HCT116 (cell line): ENCODE measurements around the gene OR10K2. TPM values are rescaled to one million over a fixed set of nuclear protein-coding genes. Genes with fewer than 3 reads are reported as not detected.

Experiments used
- ATAC-seq: fragments of 200-7000 bp; cut with Tn5 transposase; 2 replicates; pipeline ENCODE4 v1.9.1; 2020; ENCODE audit warnings: mild to moderate bottlenecking, moderate library complexity
- BruUV-seq: library from RNA; stranded (reverse); fragments of 400-500 nt; replicated peaks from 2 replicates; lab custom pipeline; 2021; lab: Mats Ljungman, UMichigan
- CTCF ChIA-PET: fragments of 300-600 bp; sonication (Branson Sonifier 250); formaldehyde crosslinking; loops from one replicate; lab custom pipeline; 2021; ENCODE audit warnings: antibody characterized with exemption; lab: Charles Lee
- POLR2A ChIA-PET: fragments of 300-600, 350-600 bp; sonication (Branson Sonifier 250); formaldehyde crosslinking; loops from one replicate; lab custom pipeline; 2021; ENCODE audit warnings: antibody characterized with exemption; lab: Charles Lee
- RAD21 ChIA-PET, 2 experiments: fragments of 300-600 bp; sonication (Branson Sonifier 250); formaldehyde crosslinking; loops; one replicate each; lab custom pipeline; 2023; ENCODE audit warnings: low total read pairs in 2 of 2; ENCODE audit not compliant: uncharacterized antibody in 2 of 2, unreplicated experiment in 2 of 2, low non-redundant PET in 1 of 2; lab: Charles Lee
- DNase-seq: peaks from one replicate; pipeline ENCODE4 v3.0.0-alpha.2; 2010; ENCODE audit warnings: low read depth, low spot score
- H2AFZ ChIP-seq: fragments of 200-600 bp; shearing (Covaris generic), sonication (generic); 2 replicates; pipeline ENCODE4 v1.6.1; 2017; ENCODE audit warnings: low read depth, mixed run types, mixed read lengths, antibody characterized with exemption, low read length; ENCODE audit not compliant: poor library complexity, severe bottlenecking
- H3K27ac ChIP-seq: 2 replicates; pipeline ENCODE4 v1.5.1; 2012; ENCODE audit warnings: low read depth, low read length
- H3K27me3 ChIP-seq: fragments of 200-600 bp; sonication (generic); 2 replicates; pipeline ENCODE4 v1.6.1; 2016; ENCODE audit warnings: mixed run types, low read length, mixed read lengths; ENCODE audit not compliant: insufficient read depth
- H3K36me3 ChIP-seq, 2 experiments: fragments of 200-500 bp in 1 of 2; fragments of 200-600 bp in 1 of 2; sonication (Bioruptor generic) in 1 of 2; sonication (generic) in 1 of 2; 2 replicates each; pipeline versions ENCODE4 v1.5.1 to v1.6.1; 2014 to 2016; ENCODE audit warnings: low read length in 2 of 2, inconsistent platforms in 1 of 2, mixed read lengths in 1 of 2, mixed run types in 1 of 2; ENCODE audit not compliant: insufficient read depth in 2 of 2, control insufficient read depth in 1 of 2
- H3K4me1 ChIP-seq, 2 experiments: fragments of 200-600 bp in 1 of 2; sonication (generic) in 1 of 2; 2 replicates each; pipeline versions ENCODE4 v1.5.1 to v1.6.1; 2012 to 2017; ENCODE audit warnings: low read length in 2 of 2, inconsistent platforms in 1 of 2, mild to moderate bottlenecking in 1 of 2, mixed read lengths in 1 of 2, mixed run types in 1 of 2, moderate library complexity in 1 of 2; ENCODE audit not compliant: insufficient read depth in 2 of 2, control insufficient read depth in 1 of 2
- H3K4me2 ChIP-seq: fragments of 200-600 bp; sonication (generic); 2 replicates; pipeline ENCODE4 v1.6.1; 2017; ENCODE audit warnings: mixed run types, low read length, mixed read lengths
- H3K4me3 ChIP-seq, 2 experiments: fragments of 200-600 bp in 1 of 2; sonication (generic) in 1 of 2; replicated peaks in 1 of 2; 2 replicates each; pipeline ENCODE4 v1.5.1; 2011 to 2016; ENCODE audit warnings: low read length in 2 of 2, control low read depth in 1 of 2, low read depth in 1 of 2, mild to moderate bottlenecking in 1 of 2, mixed read lengths in 1 of 2, mixed run types in 1 of 2
- H3K79me2 ChIP-seq: fragments of 200-600 bp; sonication (generic); 2 replicates; pipeline ENCODE4 v1.6.1; 2017; ENCODE audit warnings: mild to moderate bottlenecking, mixed run types, low read length, moderate library complexity, mixed read lengths; ENCODE audit not compliant: insufficient read depth
- H3K9ac ChIP-seq: fragments of 200-600 bp; sonication (generic); 2 replicates; pipeline ENCODE4 v1.6.1; 2016; ENCODE audit warnings: low read length, mixed read lengths
- H3K9me2 ChIP-seq: fragments of 200-600 bp; sonication (generic), shearing (Covaris generic); 2 replicates; pipeline ENCODE4 v1.6.1; 2017; ENCODE audit warnings: mixed run types, mild to moderate bottlenecking, moderate library complexity; ENCODE audit not compliant: insufficient read depth
- H3K9me3 ChIP-seq, 2 experiments: fragments of 200-500 bp in 1 of 2; fragments of 200-600 bp in 1 of 2; sonication (Bioruptor generic) in 1 of 2; sonication (generic) in 1 of 2; 2 replicates each; pipeline ENCODE4 v1.6.1; 2014 to 2017; ENCODE audit warnings: low read length in 2 of 2, mixed read lengths in 2 of 2, inconsistent platforms in 1 of 2, low read depth in 1 of 2, mild to moderate bottlenecking in 1 of 2, mixed run types in 1 of 2, moderate library complexity in 1 of 2; ENCODE audit not compliant: control insufficient read depth in 1 of 2, insufficient read depth in 1 of 2
- H4K20me1 ChIP-seq: fragments of 200-600 bp; sonication (generic), shearing (Covaris generic); 2 replicates; pipeline ENCODE4 v1.6.1; 2017; ENCODE audit warnings: mixed run types, mild to moderate bottlenecking, moderate library complexity; ENCODE audit not compliant: insufficient read depth
- ATF3 ChIP-seq: IDR thresholded peaks from 2 replicates; pipeline ENCODE4 v1.6.1; 2012
- CBX3 ChIP-seq: IDR thresholded peaks from 2 replicates; pipeline ENCODE4 v1.6.1; 2012; ENCODE audit warnings: low read depth
- CEBPB ChIP-seq: IDR thresholded peaks from 2 replicates; pipeline ENCODE4 v1.6.1; 2012; ENCODE audit warnings: low read depth
- CTCF ChIP-seq, 3 experiments: fragments of 200-600 bp in 1 of 3; sonication (generic) in 1 of 3; IDR thresholded peaks in 2 of 3; conservative IDR thresholded peaks in 1 of 3; 2 replicates each; pipeline ENCODE4 v1.5.1; 2012 to 2017; ENCODE audit warnings: low read depth in 2 of 3, low read length in 2 of 3, antibody characterized with exemption in 1 of 3, borderline replicate concordance in 1 of 3, control low read depth in 1 of 3, mild to moderate bottlenecking in 1 of 3, mixed read lengths in 1 of 3, mixed run types in 1 of 3, moderate library complexity in 1 of 3; ENCODE audit not compliant: insufficient read depth in 1 of 3
- EGR1 ChIP-seq: IDR thresholded peaks from 2 replicates; pipeline ENCODE4 v1.6.1; 2012; ENCODE audit warnings: low read depth
- EZH2 ChIP-seq: fragments of 200-600 bp; sonication (generic); IDR thresholded peaks from 2 replicates; pipeline ENCODE4 v1.6.1; 2017; ENCODE audit warnings: antibody characterized with exemption, mixed run types
- EZH2phosphoT487 ChIP-seq: fragments of 200-600 bp; IDR thresholded peaks from 2 replicates; pipeline ENCODE4 v1.6.1; 2018; ENCODE audit warnings: antibody characterized with exemption, borderline replicate concordance
- FOSL1 ChIP-seq: IDR thresholded peaks from 2 replicates; pipeline ENCODE4 v1.6.1; 2012; ENCODE audit warnings: low read depth
- JUND ChIP-seq: IDR thresholded peaks from 2 replicates; pipeline ENCODE4 v1.6.1; 2012
- MAX ChIP-seq: IDR thresholded peaks from 2 replicates; pipeline ENCODE4 v1.6.1; 2012
- POLR2A ChIP-seq: IDR thresholded peaks from 2 replicates; pipeline ENCODE4 v1.7.0; 2011; ENCODE audit warnings: borderline replicate concordance; ENCODE audit not compliant: insufficient read depth, insufficient read length; ENCODE audit errors: extremely low read depth
- POLR2AphosphoS5 ChIP-seq: IDR thresholded peaks from 2 replicates; pipeline ENCODE4 v1.6.1; 2011; ENCODE audit warnings: mild to moderate bottlenecking, low read depth, low read length, moderate library complexity
- REST ChIP-seq: IDR thresholded peaks from 2 replicates; pipeline ENCODE4 v1.6.1; 2012; ENCODE audit warnings: low read depth
- SIN3A ChIP-seq: IDR thresholded peaks from 2 replicates; pipeline ENCODE4 v1.6.1; 2012; ENCODE audit warnings: low read depth
- SP1 ChIP-seq: IDR thresholded peaks from 2 replicates; pipeline ENCODE4 v1.6.1; 2012; ENCODE audit warnings: low read depth
- SRF ChIP-seq: IDR thresholded peaks from 2 replicates; pipeline ENCODE4 v1.6.1; 2012; ENCODE audit warnings: low read depth
- TCF7L2 ChIP-seq: IDR thresholded peaks from 2 replicates; pipeline ENCODE4 v1.7.0; 2011; ENCODE audit warnings: borderline replicate concordance, inconsistent platforms; ENCODE audit not compliant: insufficient read depth, insufficient read length; ENCODE audit errors: extremely low read depth
- ZBTB33 ChIP-seq: IDR thresholded peaks from 2 replicates; pipeline ENCODE4 v1.6.1; 2011; ENCODE audit warnings: mild to moderate bottlenecking, low read length, moderate library complexity; ENCODE audit not compliant: insufficient replicate concordance; ENCODE audit errors: extremely low read depth
- ZNF274 ChIP-seq: fragments of 200-500 bp; sonication (Bioruptor generic); IDR thresholded peaks from 2 replicates; pipeline ENCODE4 v1.6.1; 2014; ENCODE audit warnings: mild to moderate bottlenecking, low read depth, low read length, inconsistent platforms
- intact Hi-C: fragments of 100-400 bp; cut with micrococcal nuclease; formaldehyde crosslinking; loops from 2 replicates; pipeline ENCODE4 v1.10.0; 2022
- total RNA-seq: library from RNA; stranded (reverse); gene quantifications from one replicate; pipeline ENCODE4 v1.2.1, GENCODE V29; 2021; ENCODE audit not compliant: unreplicated experiment

Gene OR10K2
- total RNA-seq, 1 experiment from 2014 or later: not detected

GRCh38 chr1:158461534-158461933 lies 35.5 kb upstream of the OR10K2 start, which contains the start of gene OR10K1:
OR10K1 (plus strand) TSS chr1:158461834; CDS start chr1:158465562, 3,728 bp downstream.
- H3K27me3 ChIP-seq: no peaks in the 10 kb centered on the region
- CTCF ChIA-PET: no interaction called here
- H3K4me3 ChIP-seq: no peak within 1 kb of the TSS
- H3K27ac ChIP-seq: no peak within 1 kb of the TSS
- no peaks in the 10 kb centered on the region for H4K20me1 ChIP-seq
- H3K36me3 ChIP-seq: no peaks in the 10 kb centered on the region
- intact Hi-C loops: no loop called here
- DNase-seq (no peak), ATAC-seq (no peak)
- H2AFZ ChIP-seq: no peak within 1 kb of the TSS
- POLR2A ChIA-PET: no interaction called here
- no peaks in the 10 kb centered on the region for H3K79me2 ChIP-seq
- RAD21 ChIA-PET: no interaction called here
- no peak within 1 kb of the TSS for H3K4me2 ChIP-seq
- TF ChIP-seq SP1 (no peak), MAX (no peak), CTCF (IDR thresholded peaks at IDR 0.05 in 2 of 3, conservative IDR thresholded peaks at IDR 0.05 in 1 of 3; ENCODE audit: borderline replicate concordance in 1 of 3, insufficient read depth in 1 of 3, low read depth in 2 of 3, low read length in 2 of 3) (no peak), SRF (no peak), CEBPB (no peak), ZNF274 (no peak), EZH2phosphoT487 (no peak), REST (no peak), ZBTB33 (no peak), CBX3 (no peak), SIN3A (no peak), TCF7L2 (no peak), EZH2 (no peak), FOSL1 (no peak), POLR2AphosphoS5 (no peak), EGR1 (no peak), POLR2A (no peak), ATF3 (no peak), JUND (no peak)
- no peaks in the 10 kb centered on the region for H3K9me3 ChIP-seq
- no peak within 1 kb of the TSS for H3K9ac ChIP-seq
- H3K4me1 ChIP-seq: no peaks in the 10 kb centered on the region
- no peaks in the 10 kb centered on the region for H3K9me2 ChIP-seq
- no TSS peak for BruUV-seq
